Hepatocyte (in vitro differentiated cells): ENCODE results near the gene CD300E. TPM values are rescaled to one million over a fixed set of nuclear protein-coding genes. Genes with fewer than 3 reads are reported as not detected.

Experiments
- DNase-seq: peaks from one replicate; pipeline ENCODE4 v3.0.0-alpha.2; 2016; ENCODE audit warnings: low spot score
- H2AFZ ChIP-seq: fragments of 200-600 bp; sonication (generic); 2 replicates; pipeline ENCODE4 v1.6.0; 2016; ENCODE audit warnings: antibody characterized with exemption, mild to moderate bottlenecking
- H3K27ac ChIP-seq: fragments of 200-600 bp; sonication (generic); 2 replicates; pipeline ENCODE4 v1.5.1; 2016; ENCODE audit warnings: mild to moderate bottlenecking
- H3K27me3 ChIP-seq: fragments of 200-600 bp; sonication (generic); 2 replicates; pipeline ENCODE4 v1.6.1; 2016
- H3K36me3 ChIP-seq: fragments of 200-600 bp; sonication (generic); replicated peaks from 2 replicates; pipeline ENCODE4 v1.5.1; 2016; ENCODE audit warnings: low read depth; ENCODE audit not compliant: insufficient read depth
- H3K4me1 ChIP-seq: fragments of 200-600 bp; sonication (generic); 2 replicates; pipeline ENCODE4 v1.5.1; 2016; ENCODE audit warnings: mild to moderate bottlenecking, moderate library complexity; ENCODE audit not compliant: insufficient read depth
- H3K4me2 ChIP-seq: fragments of 200-600 bp; sonication (generic); 2 replicates; pipeline ENCODE4 v1.6.0; 2016
- H3K4me3 ChIP-seq: fragments of 200-600 bp; sonication (generic); 2 replicates; pipeline ENCODE4 v1.5.1; 2016; ENCODE audit warnings: mild to moderate bottlenecking
- H3K79me2 ChIP-seq: fragments of 200-600 bp; sonication (generic); 2 replicates; pipeline ENCODE4 v1.6.0; 2017; ENCODE audit warnings: mild to moderate bottlenecking
- H3K9me2 ChIP-seq: fragments of 200-600 bp; sonication (generic); replicated peaks from 2 replicates; pipeline ENCODE4 v1.6.0; 2017; ENCODE audit warnings: mild to moderate bottlenecking; ENCODE audit not compliant: insufficient read depth
- H3K9me3 ChIP-seq: fragments of 200-600 bp; sonication (generic); 2 replicates; pipeline ENCODE4 v1.5.1; 2016; ENCODE audit warnings: low read depth, mild to moderate bottlenecking
- H4K20me1 ChIP-seq: fragments of 200-600 bp; sonication (generic); 2 replicates; pipeline ENCODE4 v1.6.0; 2016; ENCODE audit warnings: mild to moderate bottlenecking; ENCODE audit not compliant: insufficient read depth, poor library complexity, severe bottlenecking
- CTCF ChIP-seq: fragments of 200-600 bp; sonication (generic); IDR thresholded peaks from 2 replicates; pipeline ENCODE4 v1.5.1; 2016; ENCODE audit warnings: antibody characterized with exemption, mild to moderate bottlenecking; ENCODE audit not compliant: poor library complexity
- EZH2 ChIP-seq: fragments of 200-600 bp; sonication (generic); IDR thresholded peaks from 2 replicates; pipeline ENCODE4 v1.6.1; 2016; ENCODE audit warnings: antibody characterized with exemption, mild to moderate bottlenecking, borderline replicate concordance
- EZH2phosphoT487 ChIP-seq: fragments of 200-600 bp; sonication (generic); IDR thresholded peaks from one replicate; pipeline ENCODE4 v1.6.1; 2018; ENCODE audit warnings: antibody characterized with exemption, mild to moderate bottlenecking, low read depth, moderate library complexity; ENCODE audit not compliant: unreplicated experiment, severe bottlenecking
- WGBS: methylation state at CpG from one replicate; pipeline ENCODE4 v1.1.6; 2016; ENCODE audit warnings: low lambda C conversion rate; ENCODE audit errors: missing lambda C conversion rate; 5-methylcytosine and 5-hydroxymethylcytosine counted together
- polyA plus RNA-seq: library from polyadenylated mRNA; unstranded; fragments of >200 nt; fragmentation: Nextera tagmentation; extraction: Ambion mirVana; gene quantifications from 2 replicates; pipeline ENCODE4 v1.2.1, GENCODE V29; 2016
- total RNA-seq: library from RNA; depleted of rRNA; stranded (reverse); fragments of >200 nt; gene quantifications from 2 replicates; pipeline ENCODE4 v1.2.3, GENCODE V29; 2014

Gene CD300E
- total and polyA plus RNA-seq, 2 experiments from 2014 or later, result 0.03 to 0.37 TPM

- Histone ChIP-seq H3K4me1 (no peaks in the 10 kb centered on the region), H4K20me1 (no peaks in the 10 kb centered on the region), H3K9me3 (no peaks in the 10 kb centered on the region), H2AFZ (no peak overlapping the region), H3K36me3 (no peaks in the 10 kb centered on the region), H3K4me2 (no peak overlapping the region), H3K27me3 (peaks cover 23% of the 10 kb centered on the region), H3K9me2 (no peaks in the 10 kb centered on the region), H3K27ac (no peak overlapping the region), H3K4me3 (no peak overlapping the region), H3K79me2 (no peaks in the 10 kb centered on the region)
- DNase-seq, result no peak
- 75% methylated on average over 3 of the region's 3 CpGs for WGBS
- TF ChIP-seq EZH2phosphoT487 (no peak), CTCF (no peak), EZH2 (no peak)
Observed at GRCh38 chr17:74663561-74663960, 40.0 kb upstream of the CD300E start.

GRCh38 chr17:74659889-74660288 lies 36.4 kb upstream of the CD300E start:
- no peaks in the 10 kb centered on the region for H4K20me1 ChIP-seq
- H3K4me1 ChIP-seq, result no peaks in the 10 kb centered on the region
- H3K9me2 ChIP-seq, result no peaks in the 10 kb centered on the region
- no peak overlapping the region for H2AFZ ChIP-seq
- TF ChIP-seq CTCF (no peak), EZH2phosphoT487 (no peak), EZH2 (no peak)
- no peak for DNase-seq
- peaks cover 7% of the 10 kb centered on the region for H3K27me3 ChIP-seq
- H3K4me3 ChIP-seq, result no peak overlapping the region
- H3K79me2 ChIP-seq, result no peaks in the 10 kb centered on the region
- H3K36me3 ChIP-seq, result no peaks in the 10 kb centered on the region
- no peak overlapping the region for H3K4me2 ChIP-seq
- WGBS, result 73% methylated on average over 4 of the region's 4 CpGs
- H3K27ac ChIP-seq, result no peak overlapping the region
- H3K9me3 ChIP-seq, result no peaks in the 10 kb centered on the region

DNA sequence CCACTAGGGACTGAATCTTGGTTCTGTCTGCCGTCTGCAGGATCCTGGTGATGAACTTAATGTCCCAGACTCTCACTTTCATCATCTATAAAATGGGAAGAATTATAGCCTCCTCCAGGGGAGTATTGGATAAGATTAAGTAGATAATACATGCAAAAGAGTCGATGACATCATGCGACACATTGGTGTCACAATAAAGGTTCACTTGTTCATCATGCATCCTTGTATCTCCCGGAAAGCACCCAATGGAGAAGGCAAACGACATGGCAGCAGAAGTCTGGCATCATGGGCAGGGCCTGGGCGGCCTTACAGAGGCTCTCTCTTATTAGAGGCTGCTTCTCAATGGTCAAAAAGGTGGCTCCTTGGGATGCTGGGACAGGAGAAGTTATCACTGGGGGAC lies 35.1 kb upstream of the CD300E start:
- H3K36me3 ChIP-seq, result no peaks in the 10 kb centered on the region
- DNase-seq, result no peak
- H2AFZ ChIP-seq, result no peak overlapping the region
- 86% methylated on average over 6 of the region's 6 CpGs for WGBS
- no peaks in the 10 kb centered on the region for H3K9me2 ChIP-seq
- H3K4me1 ChIP-seq, result no peaks in the 10 kb centered on the region
- no peak for TF ChIP-seq CTCF
- no peak for TF ChIP-seq EZH2phosphoT487
- TF ChIP-seq EZH2, result no peak
- H3K27ac ChIP-seq, result no peak overlapping the region
- H3K79me2 ChIP-seq, result no peaks in the 10 kb centered on the region
- H3K27me3 ChIP-seq, result peaks cover 13% of the 10 kb centered on the region
- H4K20me1 ChIP-seq, result no peaks in the 10 kb centered on the region
- H3K4me3 ChIP-seq, result no peak overlapping the region
- no peaks in the 10 kb centered on the region for H3K9me3 ChIP-seq
- H3K4me2 ChIP-seq, result no peak overlapping the region

- no peak for DNase-seq
- no peak overlapping the region for H3K27ac ChIP-seq
- no peak overlapping the region for H3K4me3 ChIP-seq
- no peaks in the 10 kb centered on the region for H3K9me3 ChIP-seq
- H3K9me2 ChIP-seq, result no peaks in the 10 kb centered on the region
- H3K4me2 ChIP-seq, result no peak overlapping the region
- no peaks in the 10 kb centered on the region for H3K36me3 ChIP-seq
- H3K79me2 ChIP-seq, result no peaks in the 10 kb centered on the region
- no peaks in the 10 kb centered on the region for H4K20me1 ChIP-seq
- WGBS, result 40% methylated on average over 5 of the region's 5 CpGs
- TF ChIP-seq EZH2phosphoT487 (no peak), CTCF (no peak), EZH2 (no peak)
- H3K4me1 ChIP-seq, result no peaks in the 10 kb centered on the region
- no peak overlapping the region for H2AFZ ChIP-seq
- peaks cover 38% of the 10 kb centered on the region for H3K27me3 ChIP-seq
Observed at GRCh38 chr17:74654742-74655141, 31.2 kb upstream of the CD300E start.
